ENCODE results near the gene TMEM215.

The TMEM215 gene, protein sequence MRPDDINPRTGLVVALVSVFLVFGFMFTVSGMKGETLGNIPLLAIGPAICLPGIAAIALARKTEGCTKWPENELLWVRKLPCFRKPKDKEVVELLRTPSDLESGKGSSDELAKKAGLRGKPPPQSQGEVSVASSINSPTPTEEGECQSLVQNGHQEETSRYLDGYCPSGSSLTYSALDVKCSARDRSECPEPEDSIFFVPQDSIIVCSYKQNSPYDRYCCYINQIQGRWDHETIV

DNA sequence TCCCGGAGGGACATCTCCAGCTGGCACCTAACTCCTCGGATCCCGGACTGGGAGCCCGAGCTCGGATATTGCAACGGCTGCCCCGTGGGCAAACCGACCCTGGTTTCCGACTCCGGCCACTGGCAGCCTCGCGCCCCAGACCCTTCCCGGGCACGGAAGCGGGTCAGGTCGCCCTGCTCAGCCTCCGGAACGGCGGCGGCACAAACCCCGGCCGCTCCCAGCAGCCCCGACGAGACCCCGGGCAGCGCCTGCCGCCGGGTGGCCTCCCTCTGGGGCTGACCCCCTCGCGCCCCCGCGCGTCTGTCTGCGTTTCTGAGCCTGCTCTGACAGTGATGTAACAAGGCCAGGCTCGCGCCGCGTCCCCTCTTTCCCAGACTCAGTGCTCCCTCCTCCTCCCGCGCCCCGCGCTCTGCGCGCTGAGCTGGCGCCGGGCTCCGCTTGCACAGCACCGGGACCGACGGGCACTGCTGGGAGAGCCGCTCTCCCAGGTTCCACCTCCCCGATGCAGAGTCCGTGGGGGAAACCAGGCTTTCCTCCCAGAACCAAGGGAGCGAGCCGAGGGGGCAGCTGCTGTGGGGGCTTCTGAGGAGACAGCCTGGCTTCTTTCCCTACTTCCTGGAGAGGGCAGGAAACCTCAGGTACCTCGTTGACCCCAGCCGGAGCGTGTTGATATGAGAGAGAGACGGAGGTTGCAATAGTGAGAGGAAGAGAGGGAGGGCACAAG lies at the start of gene TMEM215:
Gene TMEM215, plus strand, starts transcription at position 373 of the 724 bp plus-strand sequence. CDS start 644 bp downstream, outside the sequence.
- no peaks in the 10 kb centered on the region for H3K4me1 ChIP-seq (ENCODE audit: control insufficient read depth in 1 of 2, insufficient read depth in 2 of 2, low read length in 2 of 2)
- no peaks in the 10 kb centered on the region for H3K9me3 ChIP-seq (ENCODE audit: control insufficient read depth in 1 of 2, low read length in 2 of 2)
- H3K27me3 ChIP-seq (ENCODE audit: control insufficient read depth in 1 of 2, insufficient read depth in 2 of 2, low read length in 2 of 2) = peaks cover 17 to 31% of the 10 kb centered on the region in 2 donors
- H3K36me3 ChIP-seq (ENCODE audit: control insufficient read depth in 1 of 2, insufficient read depth in 2 of 2, low read length in 2 of 2) = no peaks in the 10 kb centered on the region
- no peak within 1 kb of the TSS for H3K9ac ChIP-seq (ENCODE audit: low read depth in 1 of 2, low read length in 2 of 2)
- H3K27ac ChIP-seq (ENCODE audit: low read depth, low read length) = no peak within 1 kb of the TSS
- H3K4me3 ChIP-seq (ENCODE audit: low read depth in 1 of 2, low read length in 2 of 2) = no peak within 1 kb of the TSS

DNA sequence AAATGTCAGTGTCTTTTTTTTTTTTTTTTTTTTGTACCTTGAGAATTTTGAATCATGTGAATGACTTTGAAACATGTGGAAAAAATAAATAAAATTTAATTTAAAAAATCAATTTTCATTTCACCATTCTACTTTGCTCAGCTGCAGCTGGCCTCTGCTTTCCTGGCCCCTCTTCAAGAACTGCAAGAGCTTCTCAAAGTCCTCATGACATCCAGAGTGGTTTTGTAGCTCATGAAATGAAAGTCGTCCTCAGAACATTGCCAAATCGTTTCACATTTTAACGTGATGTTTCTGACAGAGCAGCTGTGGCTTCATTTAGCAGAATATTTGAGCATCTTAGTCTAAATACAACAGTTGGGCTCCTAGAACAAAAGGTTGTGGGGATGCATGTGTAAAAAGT lies 47.9 kb upstream of the TMEM215 start:
- no peaks in the 10 kb centered on the region for H3K36me3 ChIP-seq (ENCODE audit: control insufficient read depth in 1 of 2, insufficient read depth in 2 of 2, low read length in 2 of 2)
- H3K4me1 ChIP-seq (ENCODE audit: control insufficient read depth in 1 of 2, insufficient read depth in 2 of 2, low read length in 2 of 2) = no peaks in the 10 kb centered on the region
- H3K27me3 ChIP-seq (ENCODE audit: control insufficient read depth in 1 of 2, insufficient read depth in 2 of 2, low read length in 2 of 2) = no peaks in the 10 kb centered on the region

DNA sequence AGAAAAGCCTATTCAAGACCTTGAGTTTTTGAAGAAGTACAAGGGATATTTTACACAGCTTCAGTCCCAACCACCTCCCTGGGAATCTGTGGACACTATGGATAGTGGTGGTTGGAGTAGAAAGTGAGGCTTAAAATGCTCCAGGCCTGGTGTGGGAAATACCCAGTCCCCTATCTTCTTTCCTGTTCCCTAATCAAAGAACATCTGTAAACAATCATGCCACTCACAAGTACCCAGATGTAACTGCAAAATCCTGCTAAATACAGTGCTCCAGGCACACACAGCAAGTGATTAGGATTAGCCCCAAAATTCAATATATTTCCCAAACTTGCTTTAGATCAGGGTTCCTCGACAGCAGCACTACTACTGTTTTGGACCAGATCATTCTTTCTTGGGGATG lies 46.0 kb upstream of the TMEM215 start:
- Histone ChIP-seq H3K27me3 (ENCODE audit: control insufficient read depth in 1 of 2, insufficient read depth in 2 of 2, low read length in 2 of 2) (no peaks in the 10 kb centered on the region), H3K4me3 (ENCODE audit: low read depth in 1 of 2, low read length in 2 of 2) (no peak overlapping the region), H3K4me1 (ENCODE audit: control insufficient read depth in 1 of 2, insufficient read depth in 2 of 2, low read length in 2 of 2) (no peaks in the 10 kb centered on the region), H3K36me3 (ENCODE audit: control insufficient read depth in 1 of 2, insufficient read depth in 2 of 2, low read length in 2 of 2) (no peaks in the 10 kb centered on the region), H3K27ac (ENCODE audit: low read depth, low read length) (no peak overlapping the region), H3K9ac (ENCODE audit: low read depth in 1 of 2, low read length in 2 of 2) (no peak overlapping the region), H3K9me3 (ENCODE audit: control insufficient read depth in 1 of 2, low read length in 2 of 2) (no peaks in the 10 kb centered on the region)

More for the DNA sequence above, 47.9 kb upstream of the TMEM215 start:
- Histone ChIP-seq H3K9me3 (ENCODE audit: control insufficient read depth in 1 of 2, low read length in 2 of 2) (no peaks in the 10 kb centered on the region), H3K4me3 (ENCODE audit: low read depth in 1 of 2, low read length in 2 of 2) (no peak overlapping the region), H3K27ac (ENCODE audit: low read depth, low read length) (no peak overlapping the region), H3K9ac (ENCODE audit: low read depth in 1 of 2, low read length in 2 of 2) (no peak overlapping the region)

DNA sequence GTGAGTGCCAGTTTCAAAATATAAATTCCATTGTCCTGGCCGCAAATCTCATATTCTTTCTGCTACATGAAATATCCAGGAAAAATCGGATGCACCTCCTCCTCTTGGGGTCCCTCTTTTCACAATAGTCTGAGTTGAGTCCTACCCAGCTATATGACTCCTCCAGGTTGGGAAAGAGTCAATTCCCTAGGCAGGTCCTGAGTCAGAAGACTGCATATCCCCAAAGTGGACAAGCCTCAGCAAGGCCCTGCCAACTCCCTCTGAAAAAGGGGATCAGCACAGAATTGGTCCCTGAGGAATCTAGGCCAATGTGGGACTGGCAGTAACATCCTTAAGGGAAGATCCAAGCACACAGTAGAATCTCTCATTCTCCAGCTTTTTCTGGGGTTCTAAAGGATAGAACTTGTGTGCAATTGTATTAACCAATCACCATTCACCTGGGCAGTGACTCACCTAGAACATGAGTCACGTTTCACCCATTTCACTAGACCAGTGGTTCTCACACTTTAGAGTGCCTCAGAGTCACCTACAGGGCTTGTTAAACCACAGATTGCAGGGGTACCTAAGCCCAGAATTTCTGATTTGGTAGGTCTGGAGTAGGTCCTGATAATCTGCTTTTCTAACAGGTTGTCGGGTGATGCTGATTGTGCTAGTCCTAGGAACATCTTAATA lies 44.7 kb upstream of the TMEM215 start:
- Histone ChIP-seq H3K4me1 (ENCODE audit: control insufficient read depth in 1 of 2, insufficient read depth in 2 of 2, low read length in 2 of 2) (no peaks in the 10 kb centered on the region), H3K9ac (ENCODE audit: low read depth in 1 of 2, low read length in 2 of 2) (no peak overlapping the region), H3K27ac (ENCODE audit: low read depth, low read length) (no peak overlapping the region), H3K4me3 (ENCODE audit: low read depth in 1 of 2, low read length in 2 of 2) (no peak overlapping the region), H3K27me3 (ENCODE audit: control insufficient read depth in 1 of 2, insufficient read depth in 2 of 2, low read length in 2 of 2) (no peaks in the 10 kb centered on the region), H3K36me3 (ENCODE audit: control insufficient read depth in 1 of 2, insufficient read depth in 2 of 2, low read length in 2 of 2) (no peaks in the 10 kb centered on the region), H3K9me3 (ENCODE audit: control insufficient read depth in 1 of 2, low read length in 2 of 2) (no peaks in the 10 kb centered on the region)

DNA sequence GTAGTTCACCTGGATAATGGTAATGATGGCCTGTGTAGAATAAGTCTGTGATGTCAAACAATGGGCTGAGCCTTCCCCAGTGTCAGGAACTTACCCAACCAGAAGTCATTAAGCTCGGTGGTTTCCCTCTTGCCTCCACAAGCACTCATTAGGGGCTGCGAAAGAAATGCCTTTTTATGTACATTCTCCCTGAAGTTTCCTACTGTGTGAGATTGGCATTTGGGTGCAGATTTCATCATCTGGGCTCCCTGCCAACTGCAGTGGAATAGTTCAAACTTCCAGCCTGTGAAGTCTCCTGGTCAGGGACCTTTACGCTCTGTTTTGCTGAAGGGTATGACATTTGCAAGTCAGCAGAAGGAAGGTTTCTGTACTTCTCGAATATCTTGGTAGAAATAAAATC lies 41.6 kb upstream of the TMEM215 start:
- no peaks in the 10 kb centered on the region for H3K36me3 ChIP-seq (ENCODE audit: control insufficient read depth in 1 of 2, insufficient read depth in 2 of 2, low read length in 2 of 2)
- H3K4me3 ChIP-seq (ENCODE audit: low read depth in 1 of 2, low read length in 2 of 2) = no peak overlapping the region

DNA sequence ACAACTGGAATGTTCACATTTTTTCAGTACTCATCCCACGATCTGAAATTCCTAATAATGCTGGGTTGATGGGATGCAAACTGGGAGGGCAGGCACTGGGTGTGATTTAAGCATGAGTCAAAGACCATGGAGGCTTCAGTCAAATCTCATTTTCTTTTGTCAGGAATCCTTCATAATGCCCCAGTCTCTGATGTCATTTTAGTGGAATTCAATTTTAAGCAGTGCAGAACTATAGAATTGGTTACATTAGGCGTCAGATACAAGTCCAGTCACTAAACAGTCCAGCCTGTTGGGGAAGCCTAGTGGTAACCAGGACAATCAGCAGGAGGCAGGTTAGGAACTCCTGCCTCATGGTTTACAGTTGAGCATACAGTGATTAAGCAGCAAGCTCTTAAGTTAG lies 41.0 kb upstream of the TMEM215 start:
- Histone ChIP-seq H3K36me3 (ENCODE audit: control insufficient read depth in 1 of 2, insufficient read depth in 2 of 2, low read length in 2 of 2) (no peaks in the 10 kb centered on the region), H3K27me3 (ENCODE audit: control insufficient read depth in 1 of 2, insufficient read depth in 2 of 2, low read length in 2 of 2) (no peaks in the 10 kb centered on the region), H3K9ac (ENCODE audit: low read depth in 1 of 2, low read length in 2 of 2) (no peak overlapping the region), H3K27ac (ENCODE audit: low read depth, low read length) (no peak overlapping the region), H3K4me3 (ENCODE audit: low read depth in 1 of 2, low read length in 2 of 2) (no peak overlapping the region), H3K9me3 (ENCODE audit: control insufficient read depth in 1 of 2, low read length in 2 of 2) (no peaks in the 10 kb centered on the region), H3K4me1 (ENCODE audit: control insufficient read depth in 1 of 2, insufficient read depth in 2 of 2, low read length in 2 of 2) (no peaks in the 10 kb centered on the region)

More for the DNA sequence above, 41.6 kb upstream of the TMEM215 start:
- Histone ChIP-seq H3K27ac (ENCODE audit: low read depth, low read length) (no peak overlapping the region), H3K9ac (ENCODE audit: low read depth in 1 of 2, low read length in 2 of 2) (no peak overlapping the region), H3K9me3 (ENCODE audit: control insufficient read depth in 1 of 2, low read length in 2 of 2) (no peaks in the 10 kb centered on the region), H3K4me1 (ENCODE audit: control insufficient read depth in 1 of 2, insufficient read depth in 2 of 2, low read length in 2 of 2) (no peaks in the 10 kb centered on the region), H3K27me3 (ENCODE audit: control insufficient read depth in 1 of 2, insufficient read depth in 2 of 2, low read length in 2 of 2) (no peaks in the 10 kb centered on the region)

DNA sequence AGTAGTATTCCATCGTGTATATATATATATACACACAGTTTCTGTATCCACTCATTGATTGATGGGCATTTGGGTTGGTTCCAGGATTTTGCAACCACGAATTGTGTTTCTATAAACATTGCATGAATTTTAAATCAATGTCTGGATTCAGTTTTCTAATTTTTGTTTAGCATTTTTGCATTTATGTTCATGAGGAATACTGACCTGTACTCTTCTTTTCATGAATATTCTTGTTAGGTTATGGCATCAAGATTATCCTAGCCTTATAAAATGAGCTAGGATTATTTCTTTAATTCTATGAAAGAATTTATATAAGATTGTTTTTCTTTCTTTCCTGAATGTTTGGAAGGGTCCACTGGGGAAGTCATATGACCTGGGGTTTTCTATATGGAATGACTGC lies 35.3 kb upstream of the TMEM215 start:
- no peak overlapping the region for H3K4me3 ChIP-seq (ENCODE audit: low read depth in 1 of 2, low read length in 2 of 2)
- H3K36me3 ChIP-seq (ENCODE audit: control insufficient read depth in 1 of 2, insufficient read depth in 2 of 2, low read length in 2 of 2) = no peaks in the 10 kb centered on the region

DNA sequence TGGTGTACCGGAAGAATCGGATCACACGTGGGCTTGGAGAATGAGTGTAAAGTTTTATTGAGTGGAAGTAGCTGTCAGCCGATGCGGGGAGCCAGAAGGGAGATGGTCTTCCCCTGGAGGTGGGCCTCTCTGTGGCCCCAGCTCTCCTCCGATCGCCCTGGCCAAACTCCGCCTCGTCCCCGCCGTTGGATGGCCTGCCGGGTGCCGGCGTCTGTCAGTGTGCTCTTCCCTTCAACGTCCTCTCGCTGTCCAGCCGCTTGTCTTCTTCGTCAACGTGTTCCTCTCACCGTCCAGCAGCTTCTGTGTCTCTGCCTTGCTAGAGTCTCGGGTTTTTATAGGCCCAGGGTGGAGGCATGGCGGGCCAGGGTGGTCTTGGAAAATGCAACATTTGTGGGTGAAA lies 27.6 kb upstream of the TMEM215 start:
- no peaks in the 10 kb centered on the region for H3K9me3 ChIP-seq (ENCODE audit: control insufficient read depth in 1 of 2, low read length in 2 of 2)
- H3K27me3 ChIP-seq (ENCODE audit: control insufficient read depth in 1 of 2, insufficient read depth in 2 of 2, low read length in 2 of 2) = no peaks in the 10 kb centered on the region
- H3K4me1 ChIP-seq (ENCODE audit: control insufficient read depth in 1 of 2, insufficient read depth in 2 of 2, low read length in 2 of 2) = no peaks in the 10 kb centered on the region
- no peak overlapping the region for H3K9ac ChIP-seq (ENCODE audit: low read depth in 1 of 2, low read length in 2 of 2)
- H3K4me3 ChIP-seq (ENCODE audit: low read depth in 1 of 2, low read length in 2 of 2) = no peak overlapping the region
- H3K36me3 ChIP-seq (ENCODE audit: control insufficient read depth in 1 of 2, insufficient read depth in 2 of 2, low read length in 2 of 2) = no peaks in the 10 kb centered on the region
- no peak overlapping the region for H3K27ac ChIP-seq (ENCODE audit: low read depth, low read length)

More for the DNA sequence above, 35.3 kb upstream of the TMEM215 start:
- no peak overlapping the region for H3K9ac ChIP-seq (ENCODE audit: low read depth in 1 of 2, low read length in 2 of 2)
- no peaks in the 10 kb centered on the region for H3K27me3 ChIP-seq (ENCODE audit: control insufficient read depth in 1 of 2, insufficient read depth in 2 of 2, low read length in 2 of 2)
- no peaks in the 10 kb centered on the region for H3K9me3 ChIP-seq (ENCODE audit: control insufficient read depth in 1 of 2, low read length in 2 of 2)
- H3K4me1 ChIP-seq (ENCODE audit: control insufficient read depth in 1 of 2, insufficient read depth in 2 of 2, low read length in 2 of 2) = no peaks in the 10 kb centered on the region
- H3K27ac ChIP-seq (ENCODE audit: low read depth, low read length) = no peak overlapping the region

DNA sequence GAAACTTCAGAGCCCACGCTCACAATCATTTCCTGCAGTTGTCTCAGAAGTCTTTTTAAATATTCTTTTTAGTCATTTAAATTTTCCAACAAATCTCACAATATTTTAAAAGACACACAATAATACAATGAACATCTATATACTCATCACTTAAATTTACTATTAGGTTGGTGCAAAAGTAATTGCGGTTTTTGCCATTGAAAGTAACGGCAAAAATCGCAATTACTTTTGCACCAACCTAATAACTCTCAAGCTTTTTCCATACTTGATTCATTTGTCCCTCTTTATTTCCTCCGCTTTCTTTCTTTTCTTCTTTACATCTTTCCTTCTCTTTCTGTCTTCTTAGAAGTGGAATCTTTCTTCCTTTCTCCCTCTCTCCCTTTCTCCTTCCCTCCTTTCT lies 19.2 kb upstream of the TMEM215 start:
- H3K27me3 ChIP-seq (ENCODE audit: control insufficient read depth in 1 of 2, insufficient read depth in 2 of 2, low read length in 2 of 2) = no peaks in the 10 kb centered on the region
- no peak overlapping the region for H3K27ac ChIP-seq (ENCODE audit: low read depth, low read length)
- H3K4me1 ChIP-seq (ENCODE audit: control insufficient read depth in 1 of 2, insufficient read depth in 2 of 2, low read length in 2 of 2) = no peaks in the 10 kb centered on the region
- H3K9me3 ChIP-seq (ENCODE audit: control insufficient read depth in 1 of 2, low read length in 2 of 2) = no peaks in the 10 kb centered on the region
- no peaks in the 10 kb centered on the region for H3K36me3 ChIP-seq (ENCODE audit: control insufficient read depth in 1 of 2, insufficient read depth in 2 of 2, low read length in 2 of 2)
- no peak overlapping the region for H3K9ac ChIP-seq (ENCODE audit: low read depth in 1 of 2, low read length in 2 of 2)
- H3K4me3 ChIP-seq (ENCODE audit: low read depth in 1 of 2, low read length in 2 of 2) = no peak overlapping the region

DNA sequence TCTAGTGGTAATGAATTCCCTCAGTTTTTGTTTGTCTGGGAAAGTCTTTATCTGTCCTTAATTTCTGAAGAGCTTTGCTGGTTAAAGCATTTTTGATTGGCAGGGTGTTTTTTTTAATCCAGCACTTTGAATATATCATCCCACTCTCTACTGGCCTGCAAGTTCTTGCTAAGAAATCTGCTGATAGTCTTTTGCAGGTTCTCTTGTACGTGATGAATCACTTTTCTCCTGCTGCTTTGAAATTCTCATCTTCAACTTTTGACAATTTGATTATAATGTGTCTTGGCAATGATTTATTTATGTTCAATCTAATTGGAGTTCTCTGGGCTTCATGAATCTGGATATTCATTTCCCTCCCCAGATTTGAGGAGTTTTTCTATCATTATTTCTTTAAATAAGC lies 8.1 kb upstream of the TMEM215 start:
- no peaks in the 10 kb centered on the region for H3K36me3 ChIP-seq (ENCODE audit: control insufficient read depth in 1 of 2, insufficient read depth in 2 of 2, low read length in 2 of 2)
- peaks cover 0 to 6% of the 10 kb centered on the region in 2 donors for H3K9me3 ChIP-seq (ENCODE audit: control insufficient read depth in 1 of 2, low read length in 2 of 2)
- no peak overlapping the region for H3K9ac ChIP-seq (ENCODE audit: low read depth in 1 of 2, low read length in 2 of 2)
- no peaks in the 10 kb centered on the region for H3K27me3 ChIP-seq (ENCODE audit: control insufficient read depth in 1 of 2, insufficient read depth in 2 of 2, low read length in 2 of 2)
- no peaks in the 10 kb centered on the region for H3K4me1 ChIP-seq (ENCODE audit: control insufficient read depth in 1 of 2, insufficient read depth in 2 of 2, low read length in 2 of 2)
- H3K4me3 ChIP-seq (ENCODE audit: low read depth in 1 of 2, low read length in 2 of 2) = no peak overlapping the region
- H3K27ac ChIP-seq (ENCODE audit: low read depth, low read length) = no peak overlapping the region
